Gastroesophageal sphincter (tissue), 4 donors: Measurements from ENCODE around the gene TNNI3K. TPM values are rescaled to one million over a fixed set of nuclear protein-coding genes. Genes with fewer than 3 reads are reported as not detected.

Source experiments
- ATAC-seq: fragments of 150-250 bp; one replicate; pipeline ENCODE4 v1.9.1; 2016; ENCODE audit warnings: mild to moderate bottlenecking, moderate library complexity
- H3K27ac ChIP-seq, 4 donors: fragments of 200-600 bp; sonication (generic) in 3 of 4; 1 replicate in 3 of 4; 2 replicates in 1 of 4; pipeline ENCODE4 v1.5.1; 2016 to 2019
- H3K27me3 ChIP-seq: fragments of 200-600 bp; sonication (generic); one replicate; pipeline ENCODE4 v1.5.1; 2019
- H3K36me3 ChIP-seq, 2 donors: fragments of 200-600 bp; sonication (generic); one replicate each; pipeline ENCODE4 v1.5.1; 2019; ENCODE audit warnings: control low read depth in 1 of 2
- H3K4me1 ChIP-seq, 3 donors: fragments of 200-600 bp; sonication (generic); 1 replicate in 2 of 3; 2 replicates in 1 of 3; pipeline ENCODE4 v1.5.1; 2016 to 2019; ENCODE audit warnings: control low read depth in 2 of 3
- H3K4me3 ChIP-seq, 2 donors: fragments of 200-600 bp; sonication (generic); one replicate each; pipeline ENCODE4 v1.5.1; 2019; ENCODE audit warnings: mild to moderate bottlenecking in 1 of 2, moderate library complexity in 1 of 2
- H3K9me3 ChIP-seq, 3 donors: fragments of 200-600 bp; sonication (generic); one replicate each; pipeline ENCODE4 v1.5.1; 2017 to 2019; ENCODE audit warnings: control low read depth in 2 of 3
- EP300 ChIP-seq: sonication (generic); formaldehyde crosslinking; IDR thresholded peaks from one replicate; pipeline ENCODE4 v1.6.1; 2017; ENCODE audit warnings: antibody characterized with exemption, mild to moderate bottlenecking
- POLR2A ChIP-seq, 2 donors: fragments of 450-650 bp; IDR thresholded peaks; one replicate each; pipeline ENCODE4 v1.6.1; 2017; ENCODE audit warnings: antibody characterized with exemption in 2 of 2, mild to moderate bottlenecking in 2 of 2, moderate library complexity in 1 of 2
- POLR2AphosphoS5 ChIP-seq: sonication (generic); formaldehyde crosslinking; IDR thresholded peaks from one replicate; pipeline ENCODE4 v1.6.1; 2017; ENCODE audit warnings: antibody characterized with exemption
- WGBS, 2 donors: methylation state at CpG; one replicate each; pipeline ENCODE4 v1.1.5; 2018; ENCODE audit warnings: low coverage in 1 of 2; 5-methylcytosine and 5-hydroxymethylcytosine counted together
- total RNA-seq, 4 donors: library from RNA; depleted of rRNA; stranded (reverse); fragments of >200 nt; gene quantifications; one replicate each; pipeline ENCODE4 v1.1.0, GENCODE V29; 2016
- TF ChIP-seq, protein P1 (sequence below), 4 experiments: fragments of 200-600 bp in 2 of 4; fragments of 450-650 bp in 2 of 4; sonication (generic) in 1 of 4; IDR thresholded peaks; one replicate each; pipeline ENCODE4 v1.5.1; 2017 to 2019; ENCODE audit warnings: antibody characterized with exemption in 4 of 4, mild to moderate bottlenecking in 2 of 4, moderate library complexity in 2 of 4

TNNI3K gene
- total RNA-seq, 4 donors from 2014 or later, result 0.32 to 3.9 (median 2.9) TPM

- Histone ChIP-seq H3K4me1 (no peaks in the 10 kb centered on the region), H3K9me3 (peaks cover 0 to 2% (median 0%) of the 10 kb centered on the region in 3 donors), H3K27ac (no peak overlapping the region), H3K27me3 (no peaks in the 10 kb centered on the region), H3K36me3 (peaks cover 3 to 10% of the 10 kb centered on the region in 2 donors), H3K4me3 (no peak overlapping the region)
- no peak for ATAC-seq
- WGBS, 2 donors, result 93 to 100% methylated on average over 2 to 3 of the region's 5 CpGs
- no peak for TF ChIP-seq POLR2AphosphoS5
- TF ChIP-seq POLR2A (IDR thresholded peaks at IDR 0.05), result no peak
- TF ChIP-seq, protein P1, sequence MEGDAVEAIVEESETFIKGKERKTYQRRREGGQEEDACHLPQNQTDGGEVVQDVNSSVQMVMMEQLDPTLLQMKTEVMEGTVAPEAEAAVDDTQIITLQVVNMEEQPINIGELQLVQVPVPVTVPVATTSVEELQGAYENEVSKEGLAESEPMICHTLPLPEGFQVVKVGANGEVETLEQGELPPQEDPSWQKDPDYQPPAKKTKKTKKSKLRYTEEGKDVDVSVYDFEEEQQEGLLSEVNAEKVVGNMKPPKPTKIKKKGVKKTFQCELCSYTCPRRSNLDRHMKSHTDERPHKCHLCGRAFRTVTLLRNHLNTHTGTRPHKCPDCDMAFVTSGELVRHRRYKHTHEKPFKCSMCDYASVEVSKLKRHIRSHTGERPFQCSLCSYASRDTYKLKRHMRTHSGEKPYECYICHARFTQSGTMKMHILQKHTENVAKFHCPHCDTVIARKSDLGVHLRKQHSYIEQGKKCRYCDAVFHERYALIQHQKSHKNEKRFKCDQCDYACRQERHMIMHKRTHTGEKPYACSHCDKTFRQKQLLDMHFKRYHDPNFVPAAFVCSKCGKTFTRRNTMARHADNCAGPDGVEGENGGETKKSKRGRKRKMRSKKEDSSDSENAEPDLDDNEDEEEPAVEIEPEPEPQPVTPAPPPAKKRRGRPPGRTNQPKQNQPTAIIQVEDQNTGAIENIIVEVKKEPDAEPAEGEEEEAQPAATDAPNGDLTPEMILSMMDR (IDR thresholded peaks at IDR 0.05), result no peak
- TF ChIP-seq EP300, result no peak
These were observed 12.5 kb upstream of the TNNI3K start for GRCh38 chr1:74222701-74223100.

DNA sequence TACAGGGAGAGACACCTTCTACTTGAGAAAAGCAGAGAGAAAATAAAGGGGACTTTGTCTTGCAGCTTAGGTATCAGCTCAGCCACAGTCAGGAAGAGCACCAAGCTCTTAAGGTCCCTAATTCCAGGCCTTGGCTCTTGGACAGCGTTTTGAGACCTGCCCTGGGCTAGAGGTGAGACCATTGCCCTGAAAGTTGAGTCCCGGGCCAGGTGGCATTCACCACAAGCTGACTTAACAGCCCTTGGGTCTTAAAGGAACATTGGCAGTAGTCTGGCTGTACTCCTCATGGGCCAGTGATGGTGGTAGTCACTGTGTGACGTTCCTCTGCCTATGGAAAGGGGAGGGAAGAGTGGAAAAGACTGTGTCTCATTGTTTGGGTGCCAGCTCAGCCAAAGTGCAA lies 11.7 kb upstream of the TNNI3K start:
- Histone ChIP-seq H3K27me3 (no peaks in the 10 kb centered on the region), H3K4me3 (no peak overlapping the region), H3K9me3 (peaks cover 0 to 4% (median 2%) of the 10 kb centered on the region in 3 donors), H3K36me3 (peaks cover 3 to 10% of the 10 kb centered on the region in 2 donors), H3K27ac (no peak overlapping the region), H3K4me1 (no peaks in the 10 kb centered on the region)
- ATAC-seq, result no peak
- 33% methylated on average over 1 of the region's 3 CpGs; no CpG with 5 or more reads in 1 of the 2 donors for WGBS, 2 donors
- TF ChIP-seq POLR2A (IDR thresholded peaks at IDR 0.05) (no peak), EP300 (no peak), POLR2AphosphoS5 (no peak)
- TF ChIP-seq, protein P1 (IDR thresholded peaks at IDR 0.05), result no peak

- no peak overlapping the region for H3K27ac ChIP-seq
- no peaks in the 10 kb centered on the region for H3K27me3 ChIP-seq
- H3K9me3 ChIP-seq, result no peaks in the 10 kb centered on the region
- WGBS, 2 donors, result 83 to 97% methylated on average over 2 to 3 of the region's 3 CpGs
- TF ChIP-seq, protein P1 (IDR thresholded peaks at IDR 0.05), result no peak
- no peak for TF ChIP-seq POLR2A (IDR thresholded peaks at IDR 0.05)
- no peak for TF ChIP-seq POLR2AphosphoS5
- TF ChIP-seq EP300, result no peak
- ATAC-seq, result no peak
- no peaks in the 10 kb centered on the region for H3K4me1 ChIP-seq
- H3K36me3 ChIP-seq, result peaks cover 0 to 8% of the 10 kb centered on the region in 2 donors
- no peak overlapping the region for H3K4me3 ChIP-seq
These were observed 1.3 kb downstream of the TNNI3K start for GRCh38 chr1:74236440-74236839.

DNA sequence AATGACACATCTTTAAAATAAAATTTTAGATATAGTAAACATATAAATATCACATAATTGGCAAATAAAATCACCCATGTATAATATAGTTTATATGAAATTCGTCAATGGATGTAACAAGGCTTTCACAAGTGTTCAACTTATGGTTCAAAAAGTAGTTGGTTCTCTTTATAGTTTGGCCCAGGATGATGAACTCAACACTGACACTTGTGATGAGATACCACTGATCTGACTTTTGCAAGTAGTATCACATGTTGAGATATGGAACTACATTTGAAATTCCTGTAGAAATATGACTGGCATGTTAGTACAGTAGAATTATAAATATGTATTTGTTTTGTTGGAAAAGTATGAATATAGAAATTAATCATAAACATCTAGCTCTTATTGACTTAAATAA lies 1.8 kb downstream of the TNNI3K start:
- no peaks in the 10 kb centered on the region for H3K27me3 ChIP-seq
- ATAC-seq, result no peak
- TF ChIP-seq POLR2AphosphoS5 (no peak), EP300 (no peak), POLR2A (IDR thresholded peaks at IDR 0.05) (no peak)
- TF ChIP-seq, protein P1 (IDR thresholded peaks at IDR 0.05), result no peak
- no peak overlapping the region for H3K27ac ChIP-seq
- H3K9me3 ChIP-seq, result no peaks in the 10 kb centered on the region
- no peak overlapping the region for H3K4me3 ChIP-seq
- 71 to 89% methylated on average over 1 of the region's 1 CpG for WGBS, 2 donors
- peaks cover 0 to 8% of the 10 kb centered on the region in 2 donors for H3K36me3 ChIP-seq
- no peaks in the 10 kb centered on the region for H3K4me1 ChIP-seq

GRCh38 chr1:74237787-74238186 lies 2.6 kb downstream of the TNNI3K start:
- Histone ChIP-seq H3K9me3 (no peaks in the 10 kb centered on the region), H3K27ac (no peak overlapping the region), H3K4me3 (no peak overlapping the region), H3K27me3 (no peaks in the 10 kb centered on the region), H3K36me3 (peaks cover 0 to 8% of the 10 kb centered on the region in 2 donors), H3K4me1 (no peaks in the 10 kb centered on the region)
- no peak for ATAC-seq
- TF ChIP-seq POLR2A (IDR thresholded peaks at IDR 0.05) (no peak), POLR2AphosphoS5 (no peak), EP300 (no peak)
- TF ChIP-seq, protein P1 (IDR thresholded peaks at IDR 0.05), result no peak
- WGBS, 2 donors, result 86 to 92% methylated on average over 3 to 4 of the region's 4 CpGs
